Gastroesophageal sphincter (tissue), 3 donors: ENCODE measurements around the gene VPS13A.

Experiments
- CTCF ChIP-seq, 4 experiments: fragments of 200-600 bp in 2 of 4; fragments of 450-650 bp in 2 of 4; sonication (generic) in 1 of 4; IDR thresholded peaks; one replicate each; pipeline ENCODE4 v1.5.1; 2017 to 2019; ENCODE audit warnings: antibody characterized with exemption in 4 of 4, mild to moderate bottlenecking in 2 of 4, moderate library complexity in 2 of 4
- POLR2A ChIP-seq, 2 donors: fragments of 450-650 bp; IDR thresholded peaks; one replicate each; pipeline ENCODE4 v1.6.1; 2017; ENCODE audit warnings: antibody characterized with exemption in 2 of 2, mild to moderate bottlenecking in 2 of 2, moderate library complexity in 1 of 2
- POLR2AphosphoS5 ChIP-seq: sonication (generic); formaldehyde crosslinking; IDR thresholded peaks from one replicate; pipeline ENCODE4 v1.6.1; 2017; ENCODE audit warnings: antibody characterized with exemption

GRCh38 chr9:77188242-77188641 lies 10.9 kb downstream of the VPS13A start:
- TF ChIP-seq CTCF (IDR thresholded peaks at IDR 0.05) (no peak), POLR2A (IDR thresholded peaks at IDR 0.05) (no peak), POLR2AphosphoS5 (no peak)
